Memory B cell (primary cell): ENCODE data around the gene CARS1.

Experiments used
- ATAC-seq: fragments of 150-1000 bp; cut with Tn5 transposase; 2 replicates; pipeline ENCODE4 v1.10.0; 2021; ENCODE audit warnings: low read depth, mild to moderate bottlenecking, moderate library complexity
- DNase-seq, 2 donors: peaks; one replicate each; pipeline ENCODE4 v3.0.0; 2022; ENCODE audit warnings: low spot score in 2 of 2
- H3K27ac Mint-ChIP-seq: one replicate; pipeline ENCODE4 v1.8.0; 2022; ENCODE audit warnings: mild to moderate bottlenecking, moderate library complexity, mixed read lengths
- H3K27me3 Mint-ChIP-seq: one replicate; pipeline ENCODE4 v1.8.0; 2022; ENCODE audit warnings: mixed read lengths
- H3K36me3 Mint-ChIP-seq: one replicate; pipeline ENCODE4 v1.8.0; 2022; ENCODE audit warnings: mild to moderate bottlenecking, mixed read lengths
- H3K4me1 Mint-ChIP-seq: one replicate; pipeline ENCODE4 v1.8.0; 2022; ENCODE audit warnings: mixed read lengths
- H3K4me3 Mint-ChIP-seq: one replicate; pipeline ENCODE4 v1.8.0; 2022; ENCODE audit warnings: mild to moderate bottlenecking, moderate library complexity, mixed read lengths
- H3K9me3 Mint-ChIP-seq: one replicate; pipeline ENCODE4 v1.8.0; 2022; ENCODE audit warnings: mixed read lengths

Gene CARS1

GRCh38 chr11:3022982-3023381 is 34.2 kb downstream of the CARS1 start:
- Mint-ChIP-seq H3K4me1 (peaks cover 17% of the 10 kb centered on the region), H3K9me3 (no peaks in the 10 kb centered on the region), H3K27ac (peak overlapping the region; percentile 83), H3K36me3 (peaks cover 18% of the 10 kb centered on the region), H3K4me3 (peak overlapping the region; percentile 19), H3K27me3 (no peaks in the 10 kb centered on the region)
- no peak for ATAC-seq
- no peak for DNase-seq

GRCh38 chr11:3022300-3022967 is 34.8 kb downstream of the CARS1 start:
- Mint-ChIP-seq H3K4me3 (peak overlapping the region; percentile 72), H3K27ac (peak overlapping the region; percentile 83), H3K36me3 (peaks cover 19% of the 10 kb centered on the region), H3K4me1 (peaks cover 17% of the 10 kb centered on the region), H3K27me3 (no peaks in the 10 kb centered on the region), H3K9me3 (no peaks in the 10 kb centered on the region)
- ATAC-seq (peak; percentile 84), DNase-seq (no peak)

- peaks cover 17% of the 10 kb centered on the region for H3K4me1 Mint-ChIP-seq
- no peak overlapping the region for H3K27ac Mint-ChIP-seq
- no peaks in the 10 kb centered on the region for H3K9me3 Mint-ChIP-seq
- no peak for DNase-seq
- no peaks in the 10 kb centered on the region for H3K27me3 Mint-ChIP-seq
- H3K4me3 Mint-ChIP-seq = no peak overlapping the region
- ATAC-seq = no peak
- peaks cover 17% of the 10 kb centered on the region for H3K36me3 Mint-ChIP-seq
These were observed 36.1 kb downstream of the CARS1 start for GRCh38 chr11:3021125-3021524.

GRCh38 chr11:3020011-3020410 is 37.2 kb downstream of the CARS1 start:
- DNase-seq (no peak), ATAC-seq (no peak)
- Mint-ChIP-seq H3K27me3 (no peaks in the 10 kb centered on the region), H3K27ac (no peak overlapping the region), H3K4me1 (peaks cover 17% of the 10 kb centered on the region), H3K4me3 (no peak overlapping the region), H3K9me3 (no peaks in the 10 kb centered on the region), H3K36me3 (peaks cover 12% of the 10 kb centered on the region)

GRCh38 chr11:3018596-3018995 is 38.6 kb downstream of the CARS1 start:
- no peak overlapping the region for H3K27ac Mint-ChIP-seq
- H3K4me1 Mint-ChIP-seq = peaks cover 17% of the 10 kb centered on the region

GRCh38 chr11:3016861-3017260 is 40.4 kb downstream of the CARS1 start:
- H3K27me3 Mint-ChIP-seq = no peaks in the 10 kb centered on the region
- H3K4me1 Mint-ChIP-seq = peaks cover 5% of the 10 kb centered on the region
- peaks cover 14% of the 10 kb centered on the region for H3K36me3 Mint-ChIP-seq
- H3K27ac Mint-ChIP-seq = no peak overlapping the region
- H3K4me3 Mint-ChIP-seq = no peak overlapping the region
- no peak for ATAC-seq
- no peaks in the 10 kb centered on the region for H3K9me3 Mint-ChIP-seq
- no peak for DNase-seq

More at GRCh38 chr11:3018596-3018995, 38.6 kb downstream of the CARS1 start:
- no peaks in the 10 kb centered on the region for H3K27me3 Mint-ChIP-seq
- DNase-seq (no peak), ATAC-seq (no peak)
- H3K9me3 Mint-ChIP-seq = no peaks in the 10 kb centered on the region
- H3K4me3 Mint-ChIP-seq = no peak overlapping the region
- peaks cover 12% of the 10 kb centered on the region for H3K36me3 Mint-ChIP-seq

GRCh38 chr11:3015796-3016195 is 41.4 kb downstream of the CARS1 start:
- DNase-seq = no peak

GRCh38 chr11:3014943-3015342 is 42.3 kb downstream of the CARS1 start:
- ATAC-seq = no peak

More at GRCh38 chr11:3015796-3016195, 41.4 kb downstream of the CARS1 start:
- Mint-ChIP-seq H3K27ac (no peak overlapping the region), H3K4me3 (no peak overlapping the region), H3K9me3 (no peaks in the 10 kb centered on the region), H3K27me3 (no peaks in the 10 kb centered on the region), H3K4me1 (peaks cover 2% of the 10 kb centered on the region), H3K36me3 (peaks cover 19% of the 10 kb centered on the region)
- ATAC-seq = no peak

GRCh38 chr11:3014057-3014938 is 42.9 kb downstream of the CARS1 start:
- H3K27ac Mint-ChIP-seq = no peak overlapping the region
- no peaks in the 10 kb centered on the region for H3K9me3 Mint-ChIP-seq
- peaks cover 21% of the 10 kb centered on the region for H3K36me3 Mint-ChIP-seq
- no peaks in the 10 kb centered on the region for H3K4me1 Mint-ChIP-seq
- no peak overlapping the region for H3K4me3 Mint-ChIP-seq
- ATAC-seq = no peak
- no peak for DNase-seq
- no peaks in the 10 kb centered on the region for H3K27me3 Mint-ChIP-seq

More at GRCh38 chr11:3014943-3015342, 42.3 kb downstream of the CARS1 start:
- DNase-seq = no peak
- Mint-ChIP-seq H3K4me3 (no peak overlapping the region), H3K9me3 (no peaks in the 10 kb centered on the region), H3K36me3 (peaks cover 18% of the 10 kb centered on the region), H3K27ac (no peak overlapping the region), H3K4me1 (no peaks in the 10 kb centered on the region), H3K27me3 (no peaks in the 10 kb centered on the region)

GRCh38 chr11:3011891-3012885 is 45.0 kb downstream of the CARS1 start:
- no peaks in the 10 kb centered on the region for H3K27me3 Mint-ChIP-seq
- no peaks in the 10 kb centered on the region for H3K9me3 Mint-ChIP-seq
- ATAC-seq = no peak
- H3K27ac Mint-ChIP-seq = no peak overlapping the region
- no peak overlapping the region for H3K4me3 Mint-ChIP-seq
- peaks cover 18% of the 10 kb centered on the region for H3K36me3 Mint-ChIP-seq
- no peak for DNase-seq
- no peaks in the 10 kb centered on the region for H3K4me1 Mint-ChIP-seq

GRCh38 chr11:3010521-3011275 is 46.5 kb downstream of the CARS1 start:
- no peak overlapping the region for H3K4me3 Mint-ChIP-seq

GRCh38 chr11:3010004-3010403 is 47.2 kb downstream of the CARS1 start:
- Mint-ChIP-seq H3K9me3 (no peaks in the 10 kb centered on the region), H3K4me3 (no peak overlapping the region), H3K4me1 (no peaks in the 10 kb centered on the region), H3K27ac (no peak overlapping the region), H3K27me3 (no peaks in the 10 kb centered on the region), H3K36me3 (peaks cover 23% of the 10 kb centered on the region)
- no peak for DNase-seq
- no peak for ATAC-seq

More at GRCh38 chr11:3010521-3011275, 46.5 kb downstream of the CARS1 start:
- Mint-ChIP-seq H3K9me3 (no peaks in the 10 kb centered on the region), H3K27me3 (no peaks in the 10 kb centered on the region), H3K27ac (peak overlapping the region; percentile 12), H3K4me1 (no peaks in the 10 kb centered on the region), H3K36me3 (peaks cover 21% of the 10 kb centered on the region)
- ATAC-seq (no peak), DNase-seq (no peak)

- DNase-seq (no peak), ATAC-seq (no peak)
- Mint-ChIP-seq H3K9me3 (no peaks in the 10 kb centered on the region), H3K27me3 (no peaks in the 10 kb centered on the region), H3K4me3 (no peak overlapping the region), H3K4me1 (no peaks in the 10 kb centered on the region), H3K27ac (no peak overlapping the region), H3K36me3 (peaks cover 24% of the 10 kb centered on the region)
These were observed 47.7 kb downstream of the CARS1 start for GRCh38 chr11:3009481-3009880.
